Astrocyte of the spinal cord (primary cell): ENCODE measurements around the gene BBX.

Source experiments
- DNase-seq: peaks from one replicate; pipeline ENCODE4 v3.0.0; 2011; ENCODE audit warnings: low read depth, low spot score
- H3K4me3 ChIP-seq: 2 replicates; pipeline ENCODE4 v1.5.1; 2011; ENCODE audit warnings: low read depth, mild to moderate bottlenecking, low read length, moderate library complexity
- in situ Hi-C: cut with HindIII; loops from 2 replicates; pipeline ENCODE4 v1.10.0; 2017; ENCODE audit warnings: low sequenced_read_pairs
- TF ChIP-seq, protein P1 (sequence below): IDR thresholded peaks from 2 replicates; pipeline ENCODE4 v1.5.1; 2012; ENCODE audit warnings: low read depth, mild to moderate bottlenecking, low read length, inconsistent platforms

The BBX gene

DNA sequence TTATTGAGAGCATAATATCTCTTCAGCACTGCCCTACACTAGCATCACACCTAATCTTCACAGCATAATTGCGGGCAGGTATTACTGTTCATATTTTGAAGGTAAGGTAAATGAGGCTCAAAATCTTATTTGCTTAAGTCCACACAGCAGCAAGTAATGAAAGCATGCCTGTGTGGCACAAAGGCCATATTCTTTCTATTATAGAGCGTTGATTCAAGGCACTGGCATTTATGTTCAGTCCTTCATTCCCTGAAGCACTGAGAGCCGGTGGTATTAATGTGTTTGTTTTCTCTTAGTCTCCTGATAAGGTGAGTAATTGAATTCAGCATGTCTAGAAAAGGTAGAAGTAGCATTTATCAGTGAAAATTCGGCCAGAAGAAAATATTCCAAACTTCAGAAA, 231.2 kb downstream of the BBX start:
- H3K4me3 ChIP-seq: no peak overlapping the region
- no peak for DNase-seq
- TF ChIP-seq, protein P1, sequence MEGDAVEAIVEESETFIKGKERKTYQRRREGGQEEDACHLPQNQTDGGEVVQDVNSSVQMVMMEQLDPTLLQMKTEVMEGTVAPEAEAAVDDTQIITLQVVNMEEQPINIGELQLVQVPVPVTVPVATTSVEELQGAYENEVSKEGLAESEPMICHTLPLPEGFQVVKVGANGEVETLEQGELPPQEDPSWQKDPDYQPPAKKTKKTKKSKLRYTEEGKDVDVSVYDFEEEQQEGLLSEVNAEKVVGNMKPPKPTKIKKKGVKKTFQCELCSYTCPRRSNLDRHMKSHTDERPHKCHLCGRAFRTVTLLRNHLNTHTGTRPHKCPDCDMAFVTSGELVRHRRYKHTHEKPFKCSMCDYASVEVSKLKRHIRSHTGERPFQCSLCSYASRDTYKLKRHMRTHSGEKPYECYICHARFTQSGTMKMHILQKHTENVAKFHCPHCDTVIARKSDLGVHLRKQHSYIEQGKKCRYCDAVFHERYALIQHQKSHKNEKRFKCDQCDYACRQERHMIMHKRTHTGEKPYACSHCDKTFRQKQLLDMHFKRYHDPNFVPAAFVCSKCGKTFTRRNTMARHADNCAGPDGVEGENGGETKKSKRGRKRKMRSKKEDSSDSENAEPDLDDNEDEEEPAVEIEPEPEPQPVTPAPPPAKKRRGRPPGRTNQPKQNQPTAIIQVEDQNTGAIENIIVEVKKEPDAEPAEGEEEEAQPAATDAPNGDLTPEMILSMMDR: no peak
- in situ Hi-C loops: no loop called here

DNA sequence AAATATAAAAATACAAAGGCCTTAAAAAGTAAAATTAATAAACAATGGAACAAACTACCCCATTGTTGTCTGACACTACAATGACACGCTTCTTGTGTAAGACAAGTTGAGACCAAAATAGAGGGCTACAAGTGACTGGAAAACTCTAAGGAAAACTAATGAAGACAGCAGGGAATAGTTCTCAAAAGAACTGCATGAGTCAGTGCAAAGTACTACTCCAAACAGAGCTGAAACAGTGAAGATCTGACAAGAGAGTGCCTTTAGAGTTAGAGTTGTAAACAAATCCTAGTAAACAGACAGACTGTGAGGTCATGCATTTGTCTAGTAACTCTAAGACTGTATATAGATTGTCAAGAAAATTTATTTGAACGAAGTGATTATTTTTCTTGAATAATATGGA, 233.9 kb downstream of the BBX start:
- TF ChIP-seq, protein P1: no peak
- H3K4me3 ChIP-seq: no peak overlapping the region
- in situ Hi-C loops: no loop called here
- DNase-seq: no peak

DNA sequence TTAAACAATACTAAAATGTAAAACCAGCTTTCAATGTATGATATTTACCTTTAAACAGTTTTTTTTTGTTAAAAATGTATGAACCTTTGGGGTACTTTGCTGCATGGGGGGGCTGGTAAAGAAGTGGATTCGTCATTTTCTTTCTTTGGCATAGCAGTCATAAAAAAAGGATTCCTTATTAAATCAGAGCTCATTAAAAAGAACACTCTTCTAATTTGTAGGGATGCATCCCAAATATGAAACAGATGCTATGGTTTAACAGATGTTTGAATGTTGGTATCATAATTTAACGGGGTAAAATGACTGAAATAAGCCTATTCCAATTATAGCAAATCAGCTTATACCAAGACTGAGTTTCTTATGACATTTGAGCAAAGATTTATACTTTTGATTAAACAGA, 234.4 kb downstream of the BBX start:
- DNase-seq: no peak
- TF ChIP-seq, protein P1: no peak
- H3K4me3 ChIP-seq: no peak overlapping the region
- in situ Hi-C loops: no loop called here

DNA sequence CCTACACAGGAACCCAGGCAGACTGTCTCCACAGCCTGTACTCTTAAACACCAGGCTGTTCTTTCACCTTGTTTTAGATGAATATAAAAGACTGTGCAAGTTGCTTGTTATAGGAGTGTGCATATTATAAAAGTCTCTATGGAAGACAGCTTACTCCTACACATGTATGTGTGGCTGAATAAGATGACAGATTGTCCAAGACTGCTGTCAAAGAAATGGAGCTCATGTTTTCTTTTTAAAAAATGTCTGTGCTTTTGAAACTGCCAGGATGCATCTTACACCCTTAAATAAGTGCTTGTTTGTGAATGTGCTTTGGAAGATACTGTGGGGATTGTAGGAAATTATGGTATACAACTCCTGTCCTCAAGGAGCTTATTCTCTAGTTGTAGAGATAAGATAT, 237.4 kb downstream of the BBX start:
- in situ Hi-C loops: no loop called here
- no peak overlapping the region for H3K4me3 ChIP-seq

DNA sequence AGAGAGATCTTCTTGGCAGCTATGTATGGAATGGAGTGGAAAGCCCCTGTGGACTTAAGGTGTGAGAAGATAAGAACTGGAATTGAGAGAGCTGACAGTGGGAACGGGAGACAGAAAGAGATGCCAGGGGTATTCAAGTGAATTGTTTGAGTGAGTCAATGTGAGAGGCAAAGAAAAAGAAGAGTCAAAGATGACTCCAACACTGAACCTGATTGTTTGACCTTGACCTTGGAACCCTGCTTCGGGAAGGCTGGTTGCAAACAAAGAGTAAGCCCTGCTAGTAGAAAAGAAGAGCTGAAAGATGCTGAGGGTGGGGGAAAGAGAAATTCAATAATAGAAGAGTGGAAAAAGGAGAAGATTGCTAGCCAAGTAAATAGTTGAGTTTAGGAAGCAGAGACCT, 238.6 kb downstream of the BBX start:
- DNase-seq: no peak
- in situ Hi-C loops: no loop called here
- TF ChIP-seq, protein P1: no peak

More for the DNA sequence above, 237.4 kb downstream of the BBX start:
- TF ChIP-seq, protein P1: no peak
- DNase-seq: no peak

DNA sequence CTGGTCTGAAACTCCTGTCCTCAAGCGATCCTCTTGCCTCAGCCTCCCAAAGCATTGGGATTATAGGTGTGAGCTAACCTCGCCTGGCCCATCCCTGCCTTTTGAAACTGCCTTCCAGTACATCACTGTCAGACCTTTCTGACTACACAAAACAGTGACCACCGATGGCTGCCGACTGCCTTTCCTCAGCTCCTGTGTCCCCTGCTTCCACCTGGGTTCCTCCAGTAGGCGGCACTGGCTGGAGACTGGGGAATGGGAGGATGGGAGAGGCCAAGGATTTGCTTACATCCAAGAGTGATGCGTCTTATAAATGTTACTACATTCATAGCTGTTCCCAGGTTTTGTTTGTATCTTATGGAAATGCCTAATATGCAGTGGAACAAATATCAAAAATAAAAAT, 242.8 kb downstream of the BBX start:
- DNase-seq: no peak
- TF ChIP-seq, protein P1: no peak
- in situ Hi-C loops: no loop called here
- H3K4me3 ChIP-seq: no peak overlapping the region

More for the DNA sequence above, 238.6 kb downstream of the BBX start:
- H3K4me3 ChIP-seq: no peak overlapping the region

DNA sequence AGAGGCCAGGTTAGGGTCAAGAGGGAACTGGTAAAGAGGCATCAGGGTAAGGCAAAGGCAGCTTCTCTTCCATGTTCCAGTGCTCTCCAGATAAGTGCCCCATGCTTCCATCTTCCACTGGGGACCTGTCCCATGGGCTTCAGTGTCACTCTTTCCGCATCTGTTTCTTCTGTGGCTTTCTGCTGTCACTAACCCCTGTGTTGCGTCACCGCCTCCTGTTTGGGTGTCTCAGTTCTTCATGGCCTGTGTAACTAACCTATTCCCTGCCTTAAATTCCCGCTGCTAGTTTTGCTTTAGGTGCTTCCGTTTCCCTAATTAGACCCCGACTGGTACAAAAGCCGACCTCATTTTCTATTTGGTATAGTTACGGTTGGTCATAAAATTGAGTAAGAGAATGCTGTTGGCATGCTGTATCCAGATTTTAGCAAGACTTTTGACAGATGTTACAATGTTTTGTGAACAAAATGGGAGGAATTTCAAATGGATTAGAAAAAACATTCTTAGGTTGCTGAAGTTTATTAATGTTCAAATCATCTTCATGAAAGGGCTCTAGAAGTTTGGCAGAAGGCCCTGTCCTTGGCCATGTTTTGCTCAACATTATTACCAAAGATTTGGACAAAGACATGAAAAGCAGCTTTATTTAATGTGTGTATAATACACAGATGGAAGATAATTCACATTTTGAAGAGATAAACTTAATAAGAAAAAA, 245.3 kb downstream of the BBX start:
- in situ Hi-C loops: no loop called here
- H3K4me3 ChIP-seq: no peak overlapping the region
- TF ChIP-seq, protein P1: no peak
- no peak for DNase-seq
